ENCODE data around the gene IER3IP1. TPM values are rescaled to one million over a fixed set of nuclear protein-coding genes. Genes with fewer than 3 reads are reported as not detected.
"Not testable (repeated sequence)": the region's sequence is repeated elsewhere in the genome, so short reads cannot be mapped to it uniquely, and the experiment has no call there.

Gene IER3IP1
- total RNA-seq, 2 donors from 2014 or later: 13.3 to 14.4 TPM

DNA sequence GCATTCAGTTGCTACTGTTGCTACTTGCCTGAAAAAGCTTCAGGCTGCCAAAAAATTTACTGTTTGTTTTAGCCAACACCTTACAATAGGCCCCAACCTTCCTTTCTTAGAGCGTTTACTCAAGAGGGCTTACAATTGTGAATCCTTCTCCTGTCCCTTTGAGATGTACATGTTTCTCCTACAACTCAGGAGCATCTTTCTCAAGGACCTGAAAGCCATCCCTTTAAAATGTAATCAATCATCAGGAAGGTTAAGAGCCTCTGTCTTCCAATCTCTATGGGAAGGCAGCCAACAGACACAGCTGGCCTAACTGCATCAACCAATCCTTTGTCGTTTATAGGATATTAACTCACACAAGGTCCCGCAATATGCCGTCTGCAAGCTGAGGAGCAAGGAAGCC, 3.4 kb upstream of the IER3IP1 start:
- peaks cover 0 to 2% of the 10 kb centered on the region in 2 donors for H3K36me3 Mint-ChIP-seq (ENCODE audit: insufficient read depth in 2 of 2)
- no peak overlapping the region for H3K27ac Mint-ChIP-seq
- ATAC-seq (replicated peaks in 1 of 2) (no peak), DNase-seq (no peak)
- peaks cover 0 to 3% of the 10 kb centered on the region in 2 donors for H3K9me3 Mint-ChIP-seq
- H3K4me3 Mint-ChIP-seq: no peak overlapping the region
- H3K27me3 Mint-ChIP-seq (ENCODE audit: low read depth): no peaks in the 10 kb centered on the region
- no peaks in the 10 kb centered on the region for H3K4me1 Mint-ChIP-seq (ENCODE audit: low read depth)

- no peaks in the 10 kb centered on the region for H3K4me1 Mint-ChIP-seq (ENCODE audit: low read depth)
- H3K9me3 Mint-ChIP-seq: no peaks in the 10 kb centered on the region
- H3K4me3 Mint-ChIP-seq: no peak overlapping the region
- H3K27me3 Mint-ChIP-seq (ENCODE audit: low read depth): no peaks in the 10 kb centered on the region
- peak overlapping the region; percentile 93 for H3K27ac Mint-ChIP-seq
- peak; percentile 11 to 16 for ATAC-seq (replicated peaks in 1 of 2)
- no peaks in the 10 kb centered on the region for H3K36me3 Mint-ChIP-seq (ENCODE audit: insufficient read depth in 2 of 2)
- peak in 1 of 2 donors; percentile 2 for DNase-seq
Observed at GRCh38 chr18:47175283-47175897, 774 bp downstream of the IER3IP1 start.

GRCh38 chr18:47174545-47175116, 1.5 kb downstream of the IER3IP1 start:
- H3K27ac Mint-ChIP-seq: no peak overlapping the region
- no peak overlapping the region for H3K4me3 Mint-ChIP-seq
- no peaks in the 10 kb centered on the region for H3K36me3 Mint-ChIP-seq (ENCODE audit: insufficient read depth in 2 of 2)
- no peaks in the 10 kb centered on the region for H3K9me3 Mint-ChIP-seq
- DNase-seq: no peak
- no peaks in the 10 kb centered on the region for H3K27me3 Mint-ChIP-seq (ENCODE audit: low read depth)
- H3K4me1 Mint-ChIP-seq (ENCODE audit: low read depth): no peaks in the 10 kb centered on the region
- no peak for ATAC-seq (replicated peaks in 1 of 2)

- H3K4me1 Mint-ChIP-seq (ENCODE audit: low read depth): peaks cover 7% of the 10 kb centered on the region
- H3K9me3 Mint-ChIP-seq: no peaks in the 10 kb centered on the region
- no peak overlapping the region for H3K4me3 Mint-ChIP-seq
- H3K36me3 Mint-ChIP-seq (ENCODE audit: insufficient read depth in 2 of 2): no peaks in the 10 kb centered on the region
- H3K27ac Mint-ChIP-seq: no peak overlapping the region
- no peaks in the 10 kb centered on the region for H3K27me3 Mint-ChIP-seq (ENCODE audit: low read depth)
- ATAC-seq (replicated peaks in 1 of 2): no peak
- no peak for DNase-seq
Observed at GRCh38 chr18:47172476-47172875, 3.7 kb downstream of the IER3IP1 start.

DNA sequence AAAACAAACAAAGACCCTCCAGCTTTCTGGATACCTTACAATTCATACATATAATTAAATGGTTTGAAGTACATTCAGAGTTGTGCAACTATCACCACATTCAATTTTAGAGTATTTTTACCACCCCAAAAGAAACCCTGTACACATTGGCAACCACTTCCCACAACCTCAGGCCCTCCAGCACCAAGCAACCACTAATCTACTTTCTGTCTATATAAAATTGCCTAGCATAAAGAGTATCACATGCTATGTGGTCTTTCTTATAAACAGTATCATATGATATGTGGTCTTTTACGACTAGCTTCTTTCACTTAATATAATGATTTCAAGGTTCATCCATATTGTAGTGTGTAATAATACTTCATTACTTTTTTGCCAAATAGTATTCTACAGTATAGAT, 7.3 kb downstream of the IER3IP1 start:
- Mint-ChIP-seq H3K36me3 (ENCODE audit: insufficient read depth in 2 of 2) (no peaks in the 10 kb centered on the region), H3K27me3 (ENCODE audit: low read depth) (no peaks in the 10 kb centered on the region), H3K4me1 (ENCODE audit: low read depth) (peaks cover 27% of the 10 kb centered on the region), H3K4me3 (peak overlapping the region in 1 of 2 donors; percentile 7), H3K27ac (peak overlapping the region; percentile 6), H3K9me3 (no peaks in the 10 kb centered on the region)
- no peak for DNase-seq
- ATAC-seq (replicated peaks in 1 of 2): peak; percentile 11 to 46

- Mint-ChIP-seq H3K4me3 (peak overlapping the region in 1 of 2 donors; percentile 7), H3K36me3 (ENCODE audit: insufficient read depth in 2 of 2) (no peaks in the 10 kb centered on the region), H3K27me3 (ENCODE audit: low read depth) (no peaks in the 10 kb centered on the region), H3K27ac (peak overlapping the region; percentile 42), H3K9me3 (no peaks in the 10 kb centered on the region), H3K4me1 (ENCODE audit: low read depth) (peaks cover 32% of the 10 kb centered on the region)
- DNase-seq (no peak), ATAC-seq (replicated peaks in 1 of 2) (peak; percentile 13 to 32)
Observed at GRCh38 chr18:47168509-47168908, 7.7 kb downstream of the IER3IP1 start.

DNA sequence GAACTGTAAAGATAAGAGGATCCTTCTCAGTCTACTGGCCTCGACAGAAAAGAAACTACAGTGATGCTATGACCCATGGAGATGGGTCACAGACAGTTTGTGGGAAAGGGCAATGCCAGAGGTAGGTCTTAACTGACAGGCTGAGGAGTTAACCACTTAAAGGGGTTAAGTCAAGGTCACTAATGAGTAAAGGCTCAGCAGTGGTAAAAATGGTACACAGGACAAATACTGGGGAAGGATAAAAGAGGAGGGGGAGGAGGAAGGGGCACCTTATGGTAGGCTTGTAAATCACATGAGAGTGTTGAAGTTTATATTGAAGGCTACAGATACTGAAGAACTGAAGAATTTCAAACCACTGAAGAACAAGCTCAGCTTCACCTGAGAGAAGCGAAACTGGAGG, 9.9 kb downstream of the IER3IP1 start:
- no peaks in the 10 kb centered on the region for H3K27me3 Mint-ChIP-seq (ENCODE audit: low read depth)
- no peak overlapping the region for H3K4me3 Mint-ChIP-seq
- H3K36me3 Mint-ChIP-seq (ENCODE audit: insufficient read depth in 2 of 2): peaks cover 0 to 3% of the 10 kb centered on the region in 2 donors
- H3K27ac Mint-ChIP-seq: no peak overlapping the region
- ATAC-seq (replicated peaks in 1 of 2) (no peak), DNase-seq (no peak)
- H3K9me3 Mint-ChIP-seq: no peaks in the 10 kb centered on the region
- H3K4me1 Mint-ChIP-seq (ENCODE audit: low read depth): peaks cover 43% of the 10 kb centered on the region

- Mint-ChIP-seq H3K4me3 (peak overlapping the region in 1 of 2 donors; percentile 22), H3K27me3 (ENCODE audit: low read depth) (no peaks in the 10 kb centered on the region), H3K9me3 (no peaks in the 10 kb centered on the region), H3K36me3 (ENCODE audit: insufficient read depth in 2 of 2) (peaks cover 0 to 3% of the 10 kb centered on the region in 2 donors), H3K4me1 (ENCODE audit: low read depth) (peaks cover 35% of the 10 kb centered on the region), H3K27ac (peak overlapping the region; percentile 65)
- DNase-seq (no peak), ATAC-seq (replicated peaks in 1 of 2) (peak; percentile 74 to 93)
Observed at GRCh38 chr18:47163241-47163640, 12.9 kb downstream of the IER3IP1 start.

- Mint-ChIP-seq H3K4me3 (no peak overlapping the region), H3K9me3 (no peaks in the 10 kb centered on the region), H3K36me3 (ENCODE audit: insufficient read depth in 2 of 2) (peaks cover 0 to 5% of the 10 kb centered on the region in 2 donors), H3K27ac (no peak overlapping the region), H3K4me1 (ENCODE audit: low read depth) (peaks cover 28% of the 10 kb centered on the region), H3K27me3 (ENCODE audit: low read depth) (no peaks in the 10 kb centered on the region)
- ATAC-seq (replicated peaks in 1 of 2) (no peak), DNase-seq (no peak)
Observed at GRCh38 chr18:47160256-47160655, 15.9 kb downstream of the IER3IP1 start.

GRCh38 chr18:47158404-47158803, 17.8 kb downstream of the IER3IP1 start:
- not testable (repeated sequence) for ATAC-seq (replicated peaks in 1 of 2); DNase-seq; H3K4me3 Mint-ChIP-seq; H3K9me3 Mint-ChIP-seq; H3K27me3 Mint-ChIP-seq (ENCODE audit: low read depth); H3K27ac Mint-ChIP-seq
- peaks cover 0 to 11% of the 10 kb centered on the region in 2 donors for H3K36me3 Mint-ChIP-seq (ENCODE audit: insufficient read depth in 2 of 2)
- peaks cover 10% of the 10 kb centered on the region for H3K4me1 Mint-ChIP-seq (ENCODE audit: low read depth)

- Mint-ChIP-seq H3K9me3 (no peaks in the 10 kb centered on the region), H3K27me3 (ENCODE audit: low read depth) (no peaks in the 10 kb centered on the region), H3K4me1 (ENCODE audit: low read depth) (peaks cover 39% of the 10 kb centered on the region), H3K27ac (peak overlapping the region; percentile 98), H3K36me3 (ENCODE audit: insufficient read depth in 2 of 2) (peaks cover 0 to 9% of the 10 kb centered on the region in 2 donors), H3K4me3 (peak overlapping the region; percentile 99 to 100)
- ATAC-seq (replicated peaks in 1 of 2) (no peak), DNase-seq (no peak)
Observed at GRCh38 chr18:47151439-47151838, 24.7 kb downstream of the IER3IP1 start.

DNA sequence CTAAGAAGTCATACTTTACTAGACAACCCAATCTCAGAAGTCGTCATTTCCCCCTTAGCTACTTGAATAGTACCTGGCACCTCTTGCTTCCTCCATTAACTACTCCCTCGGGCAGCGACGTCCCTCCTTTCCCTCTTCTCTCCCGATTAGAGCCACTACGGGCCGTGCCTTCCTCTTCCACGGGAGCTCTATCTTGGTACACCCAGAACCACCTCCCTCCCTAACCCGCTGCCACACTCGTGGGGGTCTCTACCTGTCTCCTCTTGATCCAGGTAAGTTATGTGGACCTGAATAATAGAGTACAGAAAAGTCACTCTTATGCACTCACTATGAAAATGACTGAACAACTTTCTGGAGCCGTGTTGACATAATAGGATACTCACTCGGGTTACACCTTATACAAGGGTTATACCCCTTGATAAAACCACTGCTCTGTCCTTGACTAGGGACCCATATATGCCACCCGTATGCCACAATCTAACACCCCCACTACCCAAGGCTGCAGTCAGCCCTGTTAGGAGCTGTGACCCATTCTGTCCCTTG, 25.3 kb downstream of the IER3IP1 start:
- H3K27me3 Mint-ChIP-seq (ENCODE audit: low read depth): no peaks in the 10 kb centered on the region
- peak; percentile 5 to 8 for DNase-seq
- peaks cover 0 to 13% of the 10 kb centered on the region in 2 donors for H3K36me3 Mint-ChIP-seq (ENCODE audit: insufficient read depth in 2 of 2)
- no peaks in the 10 kb centered on the region for H3K9me3 Mint-ChIP-seq
- H3K27ac Mint-ChIP-seq: peak overlapping the region; percentile 98
- peak; percentile 51 to 54 for ATAC-seq (replicated peaks in 1 of 2)
- H3K4me1 Mint-ChIP-seq (ENCODE audit: low read depth): peaks cover 44% of the 10 kb centered on the region
- H3K4me3 Mint-ChIP-seq: peak overlapping the region; percentile 99 to 100

GRCh38 chr18:47150029-47150823, 25.9 kb downstream of the IER3IP1 start, which contains the start of gene HDHD2:
Gene HDHD2 (minus strand): TSS chr18:47150500. CDS start chr18:47136439, 14,061 bp downstream.
- peak; percentile 93 to 95 for ATAC-seq (replicated peaks in 1 of 2)
- Mint-ChIP-seq H3K36me3 (ENCODE audit: insufficient read depth in 2 of 2) (peaks cover 0 to 15% of the 10 kb centered on the region in 2 donors), H3K4me3 (peak within 1 kb of the TSS; percentile 99 to 100), H3K4me1 (ENCODE audit: low read depth) (peaks cover 51% of the 10 kb centered on the region), H3K9me3 (peaks cover 0 to 2% of the 10 kb centered on the region in 2 donors), H3K27ac (peak within 1 kb of the TSS; percentile 98), H3K27me3 (ENCODE audit: low read depth) (no peaks in the 10 kb centered on the region)
- DNase-seq: peak; percentile 87 to 91
